Femur (tissue), 1 donor: ENCODE measurements around the gene PRDM13.
A peak's percentile ranks its signal among the peaks of the same experiment; 100 is the strongest.
"Not testable (repeated sequence)": the region's sequence is repeated elsewhere in the genome, so short reads cannot be mapped to it uniquely, and the experiment has no call there.

ENCODE experiments used
- DNase-seq: peaks from one replicate; pipeline ENCODE4 v3.0.0-alpha.2; 2017

The PRDM13 gene

GRCh38 chr6:99604166-99605073 lies 2.2 kb upstream of the PRDM13 start:
- DNase-seq, result no peak

- no peak for DNase-seq
Measured at GRCh38 chr6:99605074-99605734, 1.4 kb upstream of the PRDM13 start.

GRCh38 chr6:99605911-99606655 lies 550 bp upstream of the PRDM13 start:
- no peak for DNase-seq

- DNase-seq, result no peak
Measured at GRCh38 chr6:99607416-99608036, 893 bp downstream of the PRDM13 start.

GRCh38 chr6:99608059-99608885 lies 1.6 kb downstream of the PRDM13 start:
- DNase-seq, result no peak

GRCh38 chr6:99608886-99609482 lies 2.4 kb downstream of the PRDM13 start:
- no peak for DNase-seq

- DNase-seq, result no peak
Measured at GRCh38 chr6:99609905-99610489, 3.4 kb downstream of the PRDM13 start.

GRCh38 chr6:99611148-99611547 lies 4.5 kb downstream of the PRDM13 start:
- DNase-seq, result no peak

- DNase-seq, result no peak
Measured at GRCh38 chr6:99612551-99613408, 6.1 kb downstream of the PRDM13 start.

GRCh38 chr6:99613409-99613704 lies 6.7 kb downstream of the PRDM13 start:
- peak; percentile 66 for DNase-seq

GRCh38 chr6:99613705-99614429 lies 7.2 kb downstream of the PRDM13 start:
- DNase-seq, result no peak

GRCh38 chr6:99614430-99615186 lies 8.0 kb downstream of the PRDM13 start:
- DNase-seq, result no peak

GRCh38 chr6:99617131-99617530 lies 10.5 kb downstream of the PRDM13 start:
- no peak for DNase-seq

- DNase-seq, result no peak
Measured at GRCh38 chr6:99618649-99619408, 12.2 kb downstream of the PRDM13 start.

- DNase-seq, result no peak
Measured at GRCh38 chr6:99619409-99619762, 12.8 kb downstream of the PRDM13 start.

GRCh38 chr6:99622044-99622443 lies 15.4 kb downstream of the PRDM13 start:
- DNase-seq, result not testable (repeated sequence)

- DNase-seq, result no peak
Measured at GRCh38 chr6:99629293-99629692, 22.7 kb downstream of the PRDM13 start.

GRCh38 chr6:99637629-99638028 lies 31.0 kb downstream of the PRDM13 start:
- DNase-seq, result no peak
